BLaER1 treated with 17β-estradiol and CSF1 and Interleukin-3, amounts not matched to agents 10 nM and 100 nM (cell line): ENCODE results near the gene POU3F2.

ENCODE experiments used
- H3K27ac ChIP-seq, 11 experiments: shearing (Covaris generic); formaldehyde crosslinking; 2 replicates each; pipeline ENCODE4 v1.8.1; 2022
- H3K27me3 ChIP-seq, 11 experiments: shearing (Covaris generic); formaldehyde crosslinking; 2 replicates each; pipeline ENCODE4 v1.8.1; 2022
- H3K36me3 ChIP-seq, 11 experiments: shearing (Covaris generic); formaldehyde crosslinking; 2 replicates each; pipeline ENCODE4 v1.8.1; 2022
- H3K4me1 ChIP-seq, 10 experiments: shearing (Covaris generic); formaldehyde crosslinking; 2 replicates each; pipeline ENCODE4 v1.8.1; 2022
- H3K4me2 ChIP-seq, 11 experiments: shearing (Covaris generic); formaldehyde crosslinking; 2 replicates each; pipeline ENCODE4 v1.8.1; 2022
- H3K4me3 ChIP-seq, 10 experiments: shearing (Covaris generic); formaldehyde crosslinking; 2 replicates each; pipeline ENCODE4 v1.8.1; 2022
- H3K9ac ChIP-seq, 11 experiments: shearing (Covaris generic); formaldehyde crosslinking; 2 replicates each; pipeline ENCODE4 v1.8.1; 2022
- H3K9me3 ChIP-seq, 11 experiments: shearing (Covaris generic); formaldehyde crosslinking; replicated peaks in 1 of 11; 2 replicates each; pipeline ENCODE4 v1.8.1; 2022
- H4K20me1 ChIP-seq, 11 experiments: shearing (Covaris generic); formaldehyde crosslinking; 2 replicates each; pipeline ENCODE4 v1.8.1; 2022
- Cebpa-rat ChIP-seq, 11 experiments: shearing (Covaris generic); IDR thresholded peaks; 2 replicates each; pipeline ENCODE4 v1.8.1; 2022

Gene POU3F2

GRCh38 chr6:98871057-98871456, 36.7 kb downstream of the POU3F2 start:
- no peak overlapping the region for H3K9ac ChIP-seq
- no peak for TF ChIP-seq Cebpa-rat (IDR thresholded peaks at IDR 0.05)
- no peaks in the 10 kb centered on the region for H4K20me1 ChIP-seq
- H3K4me1 ChIP-seq, result no peaks in the 10 kb centered on the region
- no peak overlapping the region for H3K4me3 ChIP-seq
- peaks cover 0 to 51% (median 17%) of the 10 kb centered on the region in 11 experiments; a peak in 13 of 22 replicates for H3K36me3 ChIP-seq
- H3K27me3 ChIP-seq, result no peaks in the 10 kb centered on the region
- H3K27ac ChIP-seq, result no peak overlapping the region
- H3K4me2 ChIP-seq, result no peak overlapping the region
- 0 out of 22 replicates have a peak, but pooled peaks cover 0 to 3% (median 0%) of the 10 kb centered on the region in 11 experiments for H3K9me3 ChIP-seq

GRCh38 chr6:98871821-98872220, 37.4 kb downstream of the POU3F2 start:
- no peaks in the 10 kb centered on the region for H4K20me1 ChIP-seq
- no peak overlapping the region for H3K9ac ChIP-seq
- H3K27me3 ChIP-seq, result no peaks in the 10 kb centered on the region
- no peaks in the 10 kb centered on the region for H3K4me1 ChIP-seq
- H3K36me3 ChIP-seq, result peaks cover 0 to 56% (median 19%) of the 10 kb centered on the region in 11 experiments; a peak in 14 of 22 replicates
- no peak for TF ChIP-seq Cebpa-rat (IDR thresholded peaks at IDR 0.05)
- no peak overlapping the region for H3K27ac ChIP-seq
- H3K9me3 ChIP-seq, result 0 out of 22 replicates have a peak, but pooled peaks cover 0 to 3% (median 0%) of the 10 kb centered on the region in 11 experiments
- no peak overlapping the region for H3K4me2 ChIP-seq
- no peak overlapping the region for H3K4me3 ChIP-seq

GRCh38 chr6:98875375-98875774, 41.0 kb downstream of the POU3F2 start:
- Histone ChIP-seq H3K9me3 (no peaks in the 10 kb centered on the region), H3K4me2 (no peak overlapping the region), H3K4me1 (no peaks in the 10 kb centered on the region), H3K9ac (no peak overlapping the region), H3K4me3 (no peak overlapping the region), H3K27ac (no peak overlapping the region), H3K27me3 (no peaks in the 10 kb centered on the region), H3K36me3 (peaks cover 12 to 75% (median 31%) of the 10 kb centered on the region in 11 experiments; a peak in 17 of 22 replicates), H4K20me1 (no peaks in the 10 kb centered on the region)
- no peak for TF ChIP-seq Cebpa-rat (IDR thresholded peaks at IDR 0.05)

GRCh38 chr6:98877250-98877649, 42.9 kb downstream of the POU3F2 start:
- no peak overlapping the region for H3K9ac ChIP-seq
- no peak for TF ChIP-seq Cebpa-rat (IDR thresholded peaks at IDR 0.05)
- no peaks in the 10 kb centered on the region for H3K9me3 ChIP-seq
- peaks cover 13 to 71% (median 32%) of the 10 kb centered on the region in 11 experiments; a peak in 16 of 22 replicates for H3K36me3 ChIP-seq
- H4K20me1 ChIP-seq, result no peaks in the 10 kb centered on the region
- H3K27me3 ChIP-seq, result no peaks in the 10 kb centered on the region
- H3K4me2 ChIP-seq, result no peak overlapping the region
- H3K27ac ChIP-seq, result no peak overlapping the region
- no peak overlapping the region for H3K4me3 ChIP-seq
- H3K4me1 ChIP-seq, result no peaks in the 10 kb centered on the region; a peak in 1 of 20 replicates

GRCh38 chr6:98880486-98880885, 46.1 kb downstream of the POU3F2 start:
- no peaks in the 10 kb centered on the region for H4K20me1 ChIP-seq
- no peak for TF ChIP-seq Cebpa-rat (IDR thresholded peaks at IDR 0.05)
- H3K27ac ChIP-seq, result no peak overlapping the region
- no peak overlapping the region for H3K4me3 ChIP-seq
- no peaks in the 10 kb centered on the region; a peak in 1 of 20 replicates for H3K4me1 ChIP-seq
- H3K36me3 ChIP-seq, result peaks cover 9 to 57% (median 26%) of the 10 kb centered on the region in 11 experiments; a peak in 19 of 22 replicates
- no peak overlapping the region for H3K4me2 ChIP-seq
- H3K9ac ChIP-seq, result no peak overlapping the region
- H3K9me3 ChIP-seq, result no peaks in the 10 kb centered on the region
- no peaks in the 10 kb centered on the region for H3K27me3 ChIP-seq

GRCh38 chr6:98885330-98885729, 51.0 kb downstream of the POU3F2 start:
- no peak overlapping the region for H3K4me2 ChIP-seq
- H3K4me3 ChIP-seq, result no peak overlapping the region
- no peak overlapping the region for H3K9ac ChIP-seq
- no peaks in the 10 kb centered on the region for H4K20me1 ChIP-seq
- H3K4me1 ChIP-seq, result no peaks in the 10 kb centered on the region; a peak in 1 of 20 replicates
- peaks cover 21 to 54% (median 26%) of the 10 kb centered on the region in 11 experiments; a peak in 21 of 22 replicates for H3K36me3 ChIP-seq
- H3K27me3 ChIP-seq, result no peaks in the 10 kb centered on the region
- no peak overlapping the region for H3K27ac ChIP-seq
- TF ChIP-seq Cebpa-rat (IDR thresholded peaks at IDR 0.05), result no peak
- peaks cover 0 to 9% (median 0%) of the 10 kb centered on the region in 11 experiments; a peak in 1 of 22 replicates for H3K9me3 ChIP-seq

- no peak for TF ChIP-seq Cebpa-rat (IDR thresholded peaks at IDR 0.05)
- no peak overlapping the region for H3K27ac ChIP-seq
- no peaks in the 10 kb centered on the region for H3K4me1 ChIP-seq
- no peak overlapping the region for H3K9ac ChIP-seq
- peaks cover 0 to 9% (median 0%) of the 10 kb centered on the region in 11 experiments; a peak in 1 of 22 replicates for H3K9me3 ChIP-seq
- H4K20me1 ChIP-seq, result no peaks in the 10 kb centered on the region
- peaks cover 25 to 67% (median 39%) of the 10 kb centered on the region in 11 experiments; a peak in 21 of 22 replicates for H3K36me3 ChIP-seq
- no peak overlapping the region for H3K4me2 ChIP-seq
- H3K27me3 ChIP-seq, result no peaks in the 10 kb centered on the region
- no peak overlapping the region for H3K4me3 ChIP-seq
These were observed 53.3 kb downstream of the POU3F2 start for GRCh38 chr6:98887650-98888049.
